Left lobe of liver (tissue), 2 donors: ENCODE data around the gene OR10A2. TPM values are rescaled to one million over a fixed set of nuclear protein-coding genes. Genes with fewer than 3 reads are reported as not detected.
"Not testable (repeated sequence)": the region's sequence is repeated elsewhere in the genome, so short reads cannot be mapped to it uniquely, and the experiment has no call there.

Source experiments
- ATAC-seq: fragments of 200-7000 bp; cut with Tn5 transposase; one replicate; pipeline ENCODE4 v1.9.1; 2020; ENCODE audit warnings: mild to moderate bottlenecking, moderate library complexity
- DNase-seq: peaks from one replicate; pipeline ENCODE4 v3.0.0-alpha.2; 2020; ENCODE audit warnings: low spot score
- total RNA-seq: library from RNA; stranded (reverse); gene quantifications from one replicate; pipeline ENCODE4 v1.2.1, GENCODE V29; 2021
- donor health status: DM: no; HTN: no; CAD: no; lungs with moderate emphysema.
- donor health status: DM: no; HTN: yes; CAD: no.

OR10A2 gene
- total RNA-seq, result not detected

- no peak for ATAC-seq
Measured at GRCh38 chr11:6862961-6863360, at the start of gene OR10A2. OR10A2 (plus strand) TSS chr11:6863057; CDS start chr11:6869755, 6,698 bp downstream.

DNA sequence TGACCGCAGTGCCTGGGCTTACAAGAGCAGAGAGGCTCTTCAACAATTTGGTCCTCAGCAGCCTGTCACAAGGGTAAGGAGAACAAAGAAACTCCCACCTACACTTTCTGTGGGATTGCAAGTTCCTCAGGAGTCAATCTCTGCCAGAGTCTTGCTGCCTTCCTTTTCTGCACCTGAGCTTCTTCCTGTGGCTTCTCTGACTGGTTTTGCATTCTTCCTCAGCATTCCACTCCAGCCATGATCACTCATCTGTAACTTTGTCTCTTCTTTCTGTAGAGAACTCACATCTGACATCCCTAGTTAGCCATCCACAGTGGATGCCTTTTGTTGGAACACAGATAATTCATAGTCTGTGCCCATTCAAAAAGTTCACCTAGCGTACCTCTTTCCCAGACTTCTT, 49.2 kb upstream of the OR10A2 start:
- ATAC-seq (no peak), DNase-seq (no peak)

More at GRCh38 chr11:6862961-6863360, at the start of gene OR10A2:
- no peak for DNase-seq

DNA sequence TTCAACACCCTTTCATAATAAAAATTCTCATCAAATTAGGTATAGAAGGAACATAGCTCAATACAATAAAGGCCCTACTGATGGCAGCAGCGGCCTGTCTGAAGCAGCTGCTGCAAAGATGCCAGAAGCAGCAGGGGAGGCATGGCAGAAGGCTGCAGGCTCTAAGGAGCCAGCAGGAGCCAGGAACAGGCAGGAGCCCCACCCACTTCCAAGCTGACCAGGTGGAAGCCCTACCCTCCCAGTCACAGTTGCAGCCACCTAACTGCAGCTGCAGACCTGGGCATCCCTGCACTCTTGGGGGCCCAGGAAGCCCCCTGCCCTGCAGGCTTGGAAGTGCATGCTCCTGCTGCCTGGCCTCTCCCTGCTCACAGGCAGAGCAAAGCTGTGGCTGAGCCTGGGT, 45.2 kb upstream of the OR10A2 start:
- ATAC-seq (no peak), DNase-seq (no peak)

GRCh38 chr11:6818967-6819366, 43.9 kb upstream of the OR10A2 start:
- ATAC-seq, result no peak
- DNase-seq, result no peak

- DNase-seq, result no peak
- ATAC-seq, result no peak
Measured at GRCh38 chr11:6824136-6824823, 38.6 kb upstream of the OR10A2 start.

- DNase-seq (no peak), ATAC-seq (no peak)
Measured at GRCh38 chr11:6825231-6825744, 37.6 kb upstream of the OR10A2 start.

DNA sequence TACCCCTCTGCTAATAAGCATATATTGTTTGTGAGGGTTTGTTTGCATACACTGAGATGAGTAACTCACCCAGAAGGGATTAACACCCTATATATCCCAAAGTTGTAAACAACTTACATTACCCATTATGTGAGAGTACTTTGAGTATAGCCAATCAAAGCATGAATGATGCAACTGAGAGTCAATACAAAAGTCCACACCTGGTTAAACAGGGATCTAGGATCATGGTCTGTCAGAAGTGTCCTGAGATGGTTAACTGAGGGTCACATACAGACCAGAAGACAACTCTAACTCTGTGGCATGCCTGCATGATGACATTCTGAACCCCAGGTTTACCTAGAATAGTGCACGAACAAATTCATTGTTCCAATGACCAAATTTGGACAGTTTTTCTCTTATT, 34.8 kb upstream of the OR10A2 start:
- no peak for ATAC-seq
- DNase-seq, result no peak

DNA sequence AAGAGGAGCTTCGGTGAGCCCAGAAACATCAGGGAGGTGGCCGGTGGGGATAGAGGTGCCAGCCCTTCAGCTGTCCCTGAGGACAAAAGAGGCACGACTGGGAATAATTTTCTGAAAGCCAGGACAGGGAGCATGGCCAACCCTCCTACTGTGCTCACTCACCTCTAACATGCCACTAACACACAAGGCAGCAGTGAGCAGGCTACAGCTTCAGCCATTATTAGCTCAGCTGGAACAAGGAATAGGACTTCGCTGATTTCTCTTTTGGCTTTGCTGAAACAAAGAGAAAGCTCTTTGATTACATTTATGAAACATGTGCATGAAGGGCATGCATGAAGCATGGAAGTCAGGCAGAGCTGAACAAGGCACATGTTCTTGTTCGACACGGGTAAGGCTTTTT, 29.5 kb upstream of the OR10A2 start:
- DNase-seq (no peak), ATAC-seq (no peak)

- DNase-seq (no peak), ATAC-seq (no peak)
Measured at GRCh38 chr11:6834021-6834420, 28.8 kb upstream of the OR10A2 start.

GRCh38 chr11:6841694-6842093, 21.2 kb upstream of the OR10A2 start:
- ATAC-seq (no peak), DNase-seq (no peak)

GRCh38 chr11:6843670-6844069, 19.2 kb upstream of the OR10A2 start:
- no peak for DNase-seq
- ATAC-seq, result no peak

DNA sequence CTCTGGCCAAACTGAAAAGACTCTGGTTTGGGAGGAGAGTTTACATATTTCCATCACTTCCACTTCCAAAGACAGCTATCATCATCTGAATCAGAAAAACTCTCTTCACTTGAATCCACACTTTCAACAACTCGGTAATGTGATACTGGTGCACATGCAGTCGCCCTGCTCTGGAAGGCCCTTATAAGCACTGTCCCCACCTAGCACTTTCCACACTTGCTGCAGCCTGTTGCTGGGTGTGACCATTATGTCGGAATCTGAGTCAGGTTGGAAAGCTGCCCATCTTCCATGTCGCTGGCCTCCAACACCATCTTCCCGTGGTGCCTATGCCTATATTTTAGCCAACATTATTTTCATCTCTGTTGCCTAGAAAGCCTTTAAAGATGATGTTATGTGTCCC, 18.5 kb upstream of the OR10A2 start:
- ATAC-seq (no peak), DNase-seq (no peak)

GRCh38 chr11:6845383-6845782, 17.5 kb upstream of the OR10A2 start, which contains the start of gene OR10A5:
OR10A5 (plus strand) TSS chr11:6845683; CDS start chr11:6845683, 0 bp downstream.
- no peak for ATAC-seq
- DNase-seq, result no peak

DNA sequence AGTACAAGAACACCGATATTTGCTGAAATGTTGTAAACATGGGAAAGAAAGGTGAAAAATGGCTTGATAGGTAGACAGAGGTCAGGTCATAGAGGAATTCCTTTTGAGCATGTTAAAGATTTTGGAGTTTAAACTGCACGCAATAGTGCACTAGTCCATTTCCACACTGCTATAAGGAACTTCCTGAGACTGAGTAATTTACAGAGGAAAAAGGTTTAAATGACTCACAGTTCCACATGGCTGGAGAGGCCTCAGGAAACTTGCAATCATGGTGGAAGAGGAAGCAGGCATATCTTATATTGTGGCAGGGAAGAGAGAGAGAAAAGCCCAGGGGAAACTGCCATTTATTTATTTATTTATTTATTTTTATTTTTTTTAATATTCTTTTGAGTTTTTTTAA, 12.3 kb upstream of the OR10A2 start:
- ATAC-seq, result no peak
- no peak for DNase-seq

- DNase-seq, ATAC-seq: not testable (repeated sequence)
Measured at GRCh38 chr11:6854801-6855200, 8.1 kb upstream of the OR10A2 start.

- ATAC-seq (no peak), DNase-seq (no peak)
Measured at GRCh38 chr11:6855971-6856541, 6.8 kb upstream of the OR10A2 start.

- DNase-seq (no peak), ATAC-seq (no peak)
Measured at GRCh38 chr11:6856871-6857270, 6.0 kb upstream of the OR10A2 start.

DNA sequence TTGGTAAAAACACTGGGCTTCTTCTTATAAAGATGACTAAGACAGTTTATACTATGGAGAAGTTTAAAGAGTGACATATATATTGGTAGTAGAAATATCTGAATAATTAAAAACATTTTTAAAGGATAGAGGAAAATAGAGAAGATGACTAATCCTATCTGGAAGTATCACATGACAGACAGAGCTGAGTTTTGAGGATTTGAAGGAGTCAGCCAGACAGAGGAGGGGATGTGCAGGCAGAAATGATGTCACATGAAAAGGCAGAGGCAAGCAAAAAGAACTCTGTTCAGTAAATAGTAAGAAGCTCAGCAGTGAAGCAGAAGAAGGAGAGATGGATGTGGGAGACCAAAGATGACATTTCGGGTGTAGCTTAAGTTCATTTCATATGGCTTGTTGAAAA, 1.6 kb downstream of the OR10A2 start:
- no peak for ATAC-seq
- DNase-seq, result no peak

GRCh38 chr11:6871278-6871677, 8.4 kb downstream of the OR10A2 start:
- no peak for ATAC-seq
- no peak for DNase-seq

GRCh38 chr11:6875761-6876160, 12.9 kb downstream of the OR10A2 start:
- no peak for DNase-seq
- ATAC-seq, result no peak

DNA sequence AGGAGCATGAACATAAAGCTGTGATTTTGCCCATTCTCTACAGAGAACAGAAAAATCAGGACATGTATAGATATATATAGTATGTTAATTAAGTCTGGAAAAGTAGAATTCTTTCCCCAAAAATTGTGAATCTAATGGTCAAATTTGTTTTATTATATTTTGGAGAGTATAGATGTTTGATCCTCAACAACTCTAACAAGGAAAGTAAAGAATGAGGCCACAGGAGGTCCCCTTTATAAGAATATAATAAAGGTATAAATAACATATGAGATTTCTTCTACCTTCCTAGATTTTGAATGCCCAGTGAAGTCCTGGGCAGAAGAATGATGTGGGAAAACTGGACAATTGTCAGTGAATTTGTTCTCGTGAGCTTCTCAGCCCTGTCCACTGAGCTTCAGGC, 13.5 kb downstream of the OR10A2 start, which contains the start of gene OR10A4:
OR10A4 (plus strand) TSS at position 301 of the 400 bp plus-strand sequence; CDS start at position 324, 23 bp downstream.
- ATAC-seq (no peak), DNase-seq (no peak)

DNA sequence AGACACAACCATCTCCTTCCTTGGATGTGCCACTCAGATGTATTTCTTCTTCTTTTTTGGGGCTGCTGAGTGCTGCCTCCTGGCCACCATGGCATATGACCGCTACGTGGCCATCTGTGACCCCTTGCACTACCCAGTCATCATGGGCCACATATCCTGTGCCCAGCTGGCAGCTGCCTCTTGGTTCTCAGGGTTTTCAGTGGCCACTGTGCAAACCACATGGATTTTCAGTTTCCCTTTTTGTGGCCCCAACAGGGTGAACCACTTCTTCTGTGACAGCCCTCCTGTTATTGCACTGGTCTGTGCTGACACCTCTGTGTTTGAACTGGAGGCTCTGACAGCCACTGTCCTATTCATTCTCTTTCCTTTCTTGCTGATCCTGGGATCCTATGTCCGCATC, 14.1 kb downstream of the OR10A2 start:
- ATAC-seq (no peak), DNase-seq (no peak)
